GM18858 (cell line): ENCODE measurements around the gene AMN1.

Source experiments
- ATAC-seq: cut with Tn5 transposase; IDR thresholded peaks from one replicate; pipeline ENCODE4 v1.9.1; 2021; ENCODE audit not compliant: unreplicated experiment

The AMN1 gene

DNA sequence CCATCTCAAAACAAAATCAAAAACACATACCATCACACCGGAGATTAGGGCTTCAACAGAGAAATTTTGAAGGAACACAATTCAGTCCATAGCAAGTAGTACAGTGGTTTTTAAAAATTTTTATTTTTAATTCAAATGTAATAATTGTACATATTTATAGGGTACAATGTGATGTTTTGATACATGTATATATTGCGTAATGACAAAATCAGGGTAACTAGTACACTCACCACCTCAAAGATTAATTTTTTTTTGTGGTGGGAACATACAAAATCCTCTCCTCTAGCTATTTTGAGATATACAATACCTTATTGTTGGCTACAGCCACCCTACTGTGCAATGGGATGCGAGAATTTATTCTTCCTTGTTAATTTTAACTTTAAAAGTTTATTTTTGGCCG is 95.4 kb downstream of the AMN1 start:
- ATAC-seq: no peak

DNA sequence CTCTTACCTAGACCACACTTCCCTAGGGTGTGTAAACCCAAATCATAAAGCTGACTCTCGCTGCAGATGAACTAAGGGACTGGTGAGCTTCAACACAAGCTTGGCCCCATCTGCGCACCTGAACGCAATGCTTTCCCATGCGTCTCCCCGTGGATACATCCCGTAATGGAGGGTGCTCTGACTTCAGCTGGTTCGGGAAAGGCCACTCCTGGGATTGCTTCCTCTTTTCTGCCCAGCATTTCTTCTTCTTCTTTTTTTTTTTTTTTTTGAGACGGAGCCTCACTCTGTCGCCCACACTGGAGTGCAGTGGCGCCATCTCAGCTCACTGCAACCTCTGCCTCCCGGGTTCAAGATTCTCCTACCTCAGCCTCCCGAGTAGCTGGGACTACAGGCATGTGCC is 97.0 kb downstream of the AMN1 start:
- ATAC-seq: no peak

DNA sequence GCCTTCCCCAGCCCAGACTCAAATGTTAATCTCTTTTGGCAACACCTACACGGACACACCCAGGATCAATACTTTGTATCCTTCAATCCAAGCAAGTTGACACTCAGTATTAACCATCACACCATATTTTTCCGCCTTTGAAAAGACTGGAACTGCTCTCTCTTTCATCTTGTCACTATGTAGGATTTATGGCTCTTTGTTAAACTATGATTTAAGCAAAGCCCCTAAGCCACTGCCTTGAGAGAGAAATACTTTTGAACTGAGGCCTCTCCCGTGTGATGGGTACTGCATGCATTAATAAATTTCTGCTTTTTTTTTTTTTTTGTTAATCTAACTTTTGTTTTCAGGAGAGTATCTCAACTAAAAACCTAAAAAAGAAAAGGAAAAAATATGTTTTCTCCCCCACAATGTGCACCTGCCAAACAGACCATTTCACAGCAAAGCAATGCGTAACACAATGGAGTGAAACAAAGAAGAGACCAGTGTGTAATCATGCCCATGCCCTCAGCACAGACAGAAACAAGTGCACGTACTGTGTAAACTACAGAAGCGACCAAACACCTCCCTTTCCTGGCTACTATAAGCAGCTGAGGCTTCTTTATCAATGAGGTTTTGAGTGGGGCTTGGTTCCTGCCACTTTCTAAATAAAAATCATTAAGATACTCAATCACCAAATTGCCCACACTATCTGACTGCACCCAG is 97.6 kb downstream of the AMN1 start:
- ATAC-seq: no peak

DNA sequence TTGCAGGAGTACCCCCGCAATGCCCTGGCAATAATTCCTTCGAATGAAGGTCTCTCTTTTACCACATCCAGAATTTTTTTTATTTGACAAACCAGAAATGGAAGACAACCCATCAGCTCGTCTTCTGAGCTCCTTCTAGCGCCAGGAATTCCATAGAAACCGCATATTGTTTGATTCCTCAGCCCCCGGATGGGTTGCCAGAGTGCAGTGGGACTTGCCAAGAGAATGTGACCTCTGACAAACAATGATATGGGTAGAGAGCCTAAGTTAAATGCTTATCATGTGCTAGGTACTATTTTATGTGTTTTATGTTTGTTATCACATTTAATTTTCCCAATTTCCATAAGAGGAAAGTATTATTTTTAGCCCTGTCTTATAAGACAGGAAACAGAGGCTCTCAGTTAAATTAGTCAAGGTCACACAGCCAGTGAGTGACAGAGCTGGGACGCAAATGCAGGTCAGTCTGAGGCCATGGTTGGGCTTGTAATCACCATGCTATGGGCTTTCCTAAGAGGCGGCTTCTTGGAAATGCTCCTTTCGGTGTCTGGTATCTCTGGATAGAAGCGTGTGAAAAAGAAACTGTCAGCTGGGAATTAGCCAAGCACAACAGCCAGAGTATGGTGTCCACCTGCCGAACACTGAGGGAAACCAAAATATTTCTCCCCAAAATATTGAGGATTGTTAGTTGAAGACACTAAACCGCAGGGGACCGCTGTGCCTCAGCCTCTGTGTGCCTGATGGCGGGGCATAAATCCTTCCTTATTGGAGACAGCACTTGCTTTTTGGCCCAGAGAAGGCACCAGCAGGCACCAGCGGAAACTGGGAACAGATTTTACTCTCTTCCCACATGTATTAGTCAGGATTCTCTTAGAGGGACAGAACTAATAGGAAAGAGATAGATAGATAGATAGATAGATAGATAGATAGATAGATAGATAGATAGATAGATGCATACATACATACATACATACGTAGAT is 98.8 kb downstream of the AMN1 start:
- ATAC-seq: no peak

DNA sequence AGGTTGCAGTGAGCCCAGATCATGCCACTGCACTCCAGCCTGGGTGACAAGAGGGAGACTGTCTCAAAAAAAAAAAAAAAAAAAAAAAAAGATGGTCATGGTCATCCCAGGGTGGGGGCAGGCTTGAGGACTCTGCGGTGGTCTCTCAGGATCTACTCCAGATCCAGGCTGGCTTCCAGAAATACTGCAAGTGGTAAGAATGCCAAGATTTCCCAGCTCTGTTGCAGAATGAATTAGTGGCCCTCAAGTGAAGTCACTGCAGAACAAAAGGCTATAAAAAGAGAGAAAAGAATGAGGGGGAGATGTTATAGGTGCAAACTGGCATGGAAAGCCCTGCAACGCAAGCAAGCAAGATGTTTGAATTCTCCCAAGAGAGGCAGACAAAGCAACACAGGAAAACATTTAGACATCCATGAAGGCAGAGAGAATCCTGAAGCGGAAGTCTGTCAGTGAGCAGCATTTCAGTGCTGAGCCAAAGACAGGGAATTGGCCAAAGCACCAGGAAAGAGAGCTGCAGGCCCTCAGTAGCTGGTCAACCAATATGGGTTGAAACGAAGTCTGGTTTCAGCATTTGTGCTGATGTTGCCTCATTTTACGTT is 101.3 kb downstream of the AMN1 start:
- no peak for ATAC-seq

DNA sequence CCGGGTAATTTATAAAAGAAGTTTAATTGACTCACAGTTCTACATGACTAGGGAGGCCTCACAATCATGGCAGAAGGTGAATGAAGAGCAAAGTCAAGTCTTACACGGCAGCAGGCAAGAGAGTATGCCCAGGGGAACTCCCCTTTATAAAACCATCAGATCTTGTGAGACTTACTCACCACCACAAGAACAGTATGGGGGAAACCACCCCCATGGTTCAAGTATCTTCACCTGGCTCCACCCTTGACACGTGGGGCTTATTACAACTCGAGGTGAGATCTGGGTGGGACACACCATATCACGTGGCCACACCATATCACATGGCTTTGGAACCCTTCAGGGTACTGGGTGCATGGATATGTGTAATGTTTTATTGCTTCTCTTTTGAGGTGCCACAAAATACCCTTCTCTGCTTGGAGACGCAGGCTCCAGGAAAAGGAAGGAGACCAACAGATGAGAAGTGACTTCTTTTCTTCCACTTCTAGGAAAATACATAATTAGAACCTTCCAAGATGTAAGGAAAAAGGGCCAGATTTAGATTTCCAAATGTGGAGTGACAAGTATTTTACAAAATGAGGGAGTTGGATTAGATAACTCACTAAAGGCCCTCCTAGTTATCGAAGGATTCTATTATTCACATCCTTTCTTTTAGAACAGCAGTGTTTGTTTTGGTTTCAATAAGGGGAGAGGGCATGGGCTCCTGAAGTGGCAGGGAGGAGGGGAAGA is 102.4 kb downstream of the AMN1 start:
- no peak for ATAC-seq

DNA sequence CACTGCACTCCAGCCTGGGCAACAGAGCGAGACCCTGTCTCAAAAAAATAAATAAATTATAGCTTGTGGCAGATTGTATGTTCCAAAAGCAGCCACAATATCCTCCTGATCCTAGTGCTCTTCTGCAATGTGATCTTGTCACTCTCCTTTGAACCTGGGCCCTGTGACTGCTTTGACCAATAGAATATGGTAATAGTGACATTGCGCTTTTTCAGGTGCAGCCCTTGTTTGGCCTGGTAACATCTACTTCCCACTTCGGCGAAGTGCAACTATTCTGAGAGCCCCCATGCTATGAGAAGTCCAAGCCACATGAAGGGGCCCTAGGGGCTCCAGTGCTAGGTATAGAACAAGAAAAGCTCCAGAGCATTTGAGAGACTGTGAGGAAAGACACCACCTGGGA is 106.8 kb downstream of the AMN1 start:
- no peak for ATAC-seq
